A673 (cell line): Measurements from ENCODE around the gene ZNF564.

Experiments
- CTCF ChIP-seq: fragments of 300-800, 200-600 bp; sonication (generic); conservative IDR thresholded peaks from 2 replicates; pipeline ENCODE4 v1.5.1; 2017; ENCODE audit warnings: low read depth, mild to moderate bottlenecking, antibody characterized with exemption, low read length, moderate library complexity, mixed read lengths
- EZH2 ChIP-seq: fragments of 200-600 bp; sonication (generic); IDR thresholded peaks from 2 replicates; pipeline ENCODE4 v1.6.1; 2017; ENCODE audit warnings: borderline replicate concordance, low read depth, mild to moderate bottlenecking, mixed read lengths, antibody characterized with exemption, low read length; ENCODE audit not compliant: poor library complexity, severe bottlenecking

- TF ChIP-seq CTCF (no peak), EZH2 (no peak)
Measured at GRCh38 chr19:12596485-12596884, 45.2 kb upstream of the ZNF564 start.
